ENCODE data around the gene GCH1. TPM values are rescaled to one million over a fixed set of nuclear protein-coding genes. Genes with fewer than 3 reads are reported as not detected.

The GCH1 gene
- total RNA-seq, 1 donor from 2014 or later, result 1.7 TPM

- Histone ChIP-seq H3K27ac (replicated peaks) (no peak overlapping the region), H3K4me3 (no peak overlapping the region), H3K36me3 (no peaks in the 10 kb centered on the region), H3K9me3 (replicated peaks) (no peaks in the 10 kb centered on the region), H3K4me1 (no peaks in the 10 kb centered on the region), H3K27me3 (ENCODE audit: low read depth) (no peaks in the 10 kb centered on the region)
- intact Hi-C loops (cut with micrococcal nuclease), result no loop called here
- TF ChIP-seq CTCF (IDR thresholded peaks at IDR 0.05; ENCODE audit: borderline replicate concordance), result no peak
- no peak for DNase-seq
These were observed 88.5 kb downstream of the GCH1 start for GRCh38 chr14:54814076-54814475.

- H3K4me1 ChIP-seq, result no peaks in the 10 kb centered on the region
- intact Hi-C loops (cut with micrococcal nuclease), result no loop called here
- no peak for DNase-seq
- H3K36me3 ChIP-seq, result no peaks in the 10 kb centered on the region
- H3K27me3 ChIP-seq (ENCODE audit: low read depth), result no peaks in the 10 kb centered on the region
- no peak overlapping the region for H3K4me3 ChIP-seq
- no peak overlapping the region for H3K27ac ChIP-seq (replicated peaks)
- no peaks in the 10 kb centered on the region for H3K9me3 ChIP-seq (replicated peaks)
- TF ChIP-seq CTCF (IDR thresholded peaks at IDR 0.05; ENCODE audit: borderline replicate concordance), result no peak
These were observed 89.5 kb downstream of the GCH1 start for GRCh38 chr14:54813081-54813480.

- intact Hi-C loops (cut with micrococcal nuclease), result no loop called here
These were observed 90.0 kb downstream of the GCH1 start for GRCh38 chr14:54812617-54813016.

GRCh38 chr14:54809767-54810166 is 92.9 kb downstream of the GCH1 start:
- DNase-seq, result no peak
- intact Hi-C loops (cut with micrococcal nuclease), result no loop called here
- no peak for TF ChIP-seq CTCF (IDR thresholded peaks at IDR 0.05; ENCODE audit: borderline replicate concordance)
- Histone ChIP-seq H3K27ac (replicated peaks) (no peak overlapping the region), H3K9me3 (replicated peaks) (no peaks in the 10 kb centered on the region), H3K4me3 (no peak overlapping the region), H3K36me3 (no peaks in the 10 kb centered on the region), H3K27me3 (ENCODE audit: low read depth) (no peaks in the 10 kb centered on the region), H3K4me1 (peaks cover 13% of the 10 kb centered on the region)

More at GRCh38 chr14:54812617-54813016, 90.0 kb downstream of the GCH1 start:
- DNase-seq, result no peak
- Histone ChIP-seq H3K9me3 (replicated peaks) (no peaks in the 10 kb centered on the region), H3K36me3 (no peaks in the 10 kb centered on the region), H3K4me1 (no peaks in the 10 kb centered on the region), H3K27ac (replicated peaks) (no peak overlapping the region), H3K27me3 (ENCODE audit: low read depth) (no peaks in the 10 kb centered on the region), H3K4me3 (no peak overlapping the region)
- TF ChIP-seq CTCF (IDR thresholded peaks at IDR 0.05; ENCODE audit: borderline replicate concordance), result no peak

GRCh38 chr14:54808326-54809161 is 94.1 kb downstream of the GCH1 start:
- H3K4me1 ChIP-seq, result peaks cover 13% of the 10 kb centered on the region
- H3K4me3 ChIP-seq, result no peak overlapping the region
- intact Hi-C loops (cut with micrococcal nuclease), result no loop called here
- no peak for TF ChIP-seq CTCF (IDR thresholded peaks at IDR 0.05; ENCODE audit: borderline replicate concordance)
- DNase-seq, result no peak
- H3K27me3 ChIP-seq (ENCODE audit: low read depth), result no peaks in the 10 kb centered on the region
- H3K9me3 ChIP-seq (replicated peaks), result no peaks in the 10 kb centered on the region
- H3K36me3 ChIP-seq, result no peaks in the 10 kb centered on the region
- H3K27ac ChIP-seq (replicated peaks), result no peak overlapping the region

All from left ventricle myocardium inferior (tissue), 1 donor.